Measurements from ENCODE around the gene SS18L1. TPM values are rescaled to one million over a fixed set of nuclear protein-coding genes. Genes with fewer than 3 reads are reported as not detected.

Gene SS18L1
- total and polyA plus RNA-seq, 10 of the 15 experiments (the other 5 are each of a cell fraction or from before 2014, with no cell fraction given), result 1.8 to 20.0 (median 6.6) TPM

- TF ChIP-seq JUND (IDR thresholded peaks at IDR 0.05; ENCODE audit: low read depth, low read length), result no peak
- TF ChIP-seq CBX3 (IDR thresholded peaks at IDR 0.05; ENCODE audit: borderline replicate concordance, low read depth), result no peak
- no peak for TF ChIP-seq POLR2AphosphoS2 (IDR thresholded peaks at IDR 0.05; ENCODE audit: low read depth, low read length)
- no peak for TF ChIP-seq ZNF687 (IDR thresholded peaks at IDR 0.05)
- peak; percentile 69 for TF ChIP-seq ZNF384 (IDR thresholded peaks at IDR 0.05; ENCODE audit: borderline replicate concordance, low read depth, low read length)
- TF ChIP-seq ZBTB33 (IDR thresholded peaks at IDR 0.05), result no peak
- 0 out of 4 replicates have a peak, but pooled peaks of 1 of the 2 experiments have one; percentile 18 for TF ChIP-seq BHLHE40 (IDR thresholded peaks at IDR 0.05; ENCODE audit: borderline replicate concordance in 1 of 2, low read depth in 2 of 2, low read length in 1 of 2)
- peak; percentile 73 to 82 (median 79) for TF ChIP-seq CTCF (IDR thresholded peaks at IDR 0.05 in 2 of 3, conservative IDR thresholded peaks at IDR 0.05 in 1 of 3; ENCODE audit: control insufficient read depth in 2 of 3, extremely low read depth in 1 of 3, insufficient read depth in 1 of 3, low read depth in 3 of 3, low read length in 3 of 3)
- no peak for TF ChIP-seq FOS (IDR thresholded peaks at IDR 0.05; ENCODE audit: borderline replicate concordance, extremely low read depth, insufficient read length)
Measured at GRCh38 chr20:62136283-62137091, 7.1 kb upstream of the SS18L1 start (continued).
